K562 (cell line): ENCODE measurements around the gene WDR91. TPM values are rescaled to one million over a fixed set of nuclear protein-coding genes. Genes with fewer than 3 reads are reported as not detected.

Experiments
- CGGBP1 ChIP-seq: fragments of 250-450 bp; sonication (Bioruptor Pico); IDR thresholded peaks from 2 replicates; pipeline ENCODE4 v1.9.0; 2021; ENCODE audit warnings: mild to moderate bottlenecking
- CXXC5 ChIP-seq: fragments of 250-450 bp; sonication (Bioruptor Pico); IDR thresholded peaks from 2 replicates; pipeline ENCODE4 v1.8.0; 2022; ENCODE audit warnings: inconsistent platforms, mild to moderate bottlenecking, moderate library complexity
- DIDO1 ChIP-seq: fragments of 450-650 bp; IDR thresholded peaks from 2 replicates; pipeline ENCODE4 v1.6.1; 2016; ENCODE audit warnings: low read depth, missing biosample characterization, missing genetic modification characterization
- E2F4 ChIP-seq: sonication (generic); formaldehyde crosslinking; IDR thresholded peaks from 2 replicates; pipeline ENCODE4 v1.8.0; 2022; ENCODE audit warnings: mild to moderate bottlenecking, low read depth, missing genetic modification reagents
- FIP1L1 ChIP-seq: fragments of 200-400 bp; formaldehyde crosslinking; IDR thresholded peaks from 2 replicates; pipeline ENCODE4 v1.6.1; 2018; ENCODE audit warnings: mild to moderate bottlenecking, low read depth, low read length; ENCODE audit not compliant: poor library complexity, severe bottlenecking
- HDGF ChIP-seq: fragments of 450-650 bp; IDR thresholded peaks from 2 replicates; pipeline ENCODE4 v1.6.1; 2016
- HNRNPK ChIP-seq: fragments of 200-400 bp; formaldehyde crosslinking; IDR thresholded peaks from one replicate; pipeline ENCODE4 v1.6.1; 2018; ENCODE audit warnings: mild to moderate bottlenecking, low read depth, low read length; ENCODE audit not compliant: poor library complexity, severe bottlenecking
- HNRNPLL ChIP-seq: fragments of 200-400 bp; formaldehyde crosslinking; IDR thresholded peaks from 2 replicates; pipeline ENCODE4 v1.6.1; 2017; ENCODE audit warnings: low read length, low read depth, mild to moderate bottlenecking; ENCODE audit not compliant: poor library complexity, severe bottlenecking
- POLR2AphosphoS5 ChIP-seq: IDR thresholded peaks from 2 replicates; pipeline ENCODE4 v1.6.1; 2011; ENCODE audit warnings: mild to moderate bottlenecking, low read depth, low read length, moderate library complexity; ENCODE audit not compliant: control insufficient read depth, insufficient read depth
- POU5F1 ChIP-seq: fragments of 150-350 bp; IDR thresholded peaks from 2 replicates; pipeline ENCODE4 v1.6.1; 2014; ENCODE audit warnings: borderline replicate concordance, low read length, low read depth, mild to moderate bottlenecking; ENCODE audit not compliant: partially characterized antibody
- SPI1 ChIP-seq: IDR thresholded peaks from 2 replicates; pipeline ENCODE4 v1.6.1; 2011; ENCODE audit warnings: low read depth, low read length, control low read depth, borderline replicate concordance
- TFAM ChIP-seq: fragments of 250-450 bp; sonication (Bioruptor Pico); conservative IDR thresholded peaks from 2 replicates; pipeline ENCODE4 v1.5.0; 2021; ENCODE audit warnings: mild to moderate bottlenecking, moderate library complexity
- TFAP4 ChIP-seq: sonication (generic); formaldehyde crosslinking; IDR thresholded peaks from 2 replicates; pipeline ENCODE4 v1.8.0; 2022; ENCODE audit warnings: missing genetic modification reagents, mild to moderate bottlenecking, moderate library complexity, borderline replicate concordance
- TFE3 ChIP-seq: fragments of 450-650 bp; formaldehyde crosslinking; IDR thresholded peaks from 2 replicates; pipeline ENCODE4 v1.4.0; 2020; ENCODE audit warnings: mild to moderate bottlenecking, mixed read lengths
- THAP12 ChIP-seq: fragments of 250-450 bp; sonication (Bioruptor Pico); IDR thresholded peaks from 2 replicates; pipeline ENCODE4 v1.9.0; 2021; ENCODE audit warnings: mild to moderate bottlenecking, inconsistent platforms
- ZC3H8 ChIP-seq: fragments of 450-650 bp; IDR thresholded peaks from 2 replicates; pipeline ENCODE4 v1.6.1; 2017
- ZNF212 ChIP-seq: fragments of 450-650 bp; formaldehyde crosslinking; IDR thresholded peaks from 2 replicates; pipeline ENCODE4 v1.4.0; 2020; ENCODE audit warnings: mild to moderate bottlenecking
- polyA plus RNA-seq, 8 experiments: library from polyadenylated mRNA; depleted of rRNA in 4 of 8; stranded (reverse) in 5 of 8; unstranded in 3 of 8; fragments of >200 nt; fragmentation: Nextera tagmentation in 2 of 8; fragmentation: Illumina TruSeq in 1 of 8; extraction: Ambion mirVana in 2 of 8; extraction: Trizol in 1 of 8; gene quantifications; 2 replicates each; pipeline versions ENCODE4 v1.2.1 to v1.2.3, GENCODE V29; 2011 to 2014; ENCODE audit warnings: inconsistent platforms in 1 of 8, missing spikeins in 1 of 8
- total RNA-seq, 7 experiments: library from RNA; depleted of rRNA in 6 of 7; stranded (reverse); fragments of >200 nt in 6 of 7; fragmentation: Illumina TruSeq in 2 of 7; extraction: Trizol in 2 of 7; gene quantifications; 2 replicates each; pipeline versions ENCODE4 v1.2.1 to v1.2.3, GENCODE V29; 2011 to 2021; ENCODE audit warnings: low replicate concordance in 1 of 7

WDR91 gene
- total and polyA plus RNA-seq, 9 of the 15 experiments (the other 6 are each of a cell fraction or from before 2014, with no cell fraction given) = 1.9 to 18.2 (median 9.8) TPM

- TF ChIP-seq E2F4 (CRISPR knock-in tag) (no peak; the same call in 1 of the 2 replicates), HDGF (no peak), TFAM (no peak), TFAP4 (CRISPR knock-in tag) (peak; percentile 35), ZC3H8 (no peak), HNRNPLL (peak; percentile 71), HNRNPK (no peak), CGGBP1 (CRISPR knock-in tag) (no peak), POU5F1 (no peak), CXXC5 (peak; percentile 78; the same call in 1 of the 2 replicates), THAP12 (CRISPR knock-in tag) (peak; percentile 73; the same call in 1 of the 2 replicates), TFE3 (CRISPR knock-in tag) (no peak), FIP1L1 (no peak), ZNF212 (no peak), SPI1 (no peak), POLR2AphosphoS5 (peak; percentile 93), DIDO1 (tag) (no peak)
These were observed at the start of gene WDR91 (continued) for GRCh38 chr7:135211179-135211945.
